Measurements from ENCODE around the gene WNK4. TPM values are rescaled to one million over a fixed set of nuclear protein-coding genes. Genes with fewer than 3 reads are reported as not detected.

WNK4 gene
- total RNA-seq, 6 experiments from 2014 or later: 22.2 to 33.0 (median 24.3) TPM

DNA sequence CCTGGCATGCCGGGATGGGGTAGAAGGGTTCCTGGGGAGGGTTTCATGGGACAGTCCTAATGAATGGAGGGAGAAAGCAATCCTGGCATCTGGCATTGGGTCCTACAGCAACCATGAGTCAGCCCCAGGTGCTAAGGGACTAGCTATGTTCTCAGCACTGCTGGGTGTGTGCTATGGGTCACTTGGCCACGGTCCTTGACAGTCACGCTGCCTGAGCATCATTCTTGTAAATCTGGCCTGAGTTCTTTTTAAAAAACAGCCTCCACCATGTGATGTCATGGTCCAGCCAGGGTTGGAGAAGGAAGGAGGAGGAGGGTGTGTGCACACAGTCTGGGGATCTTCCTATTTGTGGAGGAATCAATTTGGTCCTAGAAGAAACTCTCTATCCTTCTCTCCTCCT is 25.6 kb upstream of the WNK4 start:
- H3K27me3 Mint-ChIP-seq (ENCODE audit: insufficient read depth): peaks cover 39% of the 10 kb centered on the region
- no peak overlapping the region for H3K27ac Mint-ChIP-seq
- H3K4me3 Mint-ChIP-seq: no peak overlapping the region
- no peaks in the 10 kb centered on the region for H3K9me3 Mint-ChIP-seq
- H3K36me3 Mint-ChIP-seq (ENCODE audit: low read depth): no peaks in the 10 kb centered on the region
- TF ChIP-seq, protein P1, sequence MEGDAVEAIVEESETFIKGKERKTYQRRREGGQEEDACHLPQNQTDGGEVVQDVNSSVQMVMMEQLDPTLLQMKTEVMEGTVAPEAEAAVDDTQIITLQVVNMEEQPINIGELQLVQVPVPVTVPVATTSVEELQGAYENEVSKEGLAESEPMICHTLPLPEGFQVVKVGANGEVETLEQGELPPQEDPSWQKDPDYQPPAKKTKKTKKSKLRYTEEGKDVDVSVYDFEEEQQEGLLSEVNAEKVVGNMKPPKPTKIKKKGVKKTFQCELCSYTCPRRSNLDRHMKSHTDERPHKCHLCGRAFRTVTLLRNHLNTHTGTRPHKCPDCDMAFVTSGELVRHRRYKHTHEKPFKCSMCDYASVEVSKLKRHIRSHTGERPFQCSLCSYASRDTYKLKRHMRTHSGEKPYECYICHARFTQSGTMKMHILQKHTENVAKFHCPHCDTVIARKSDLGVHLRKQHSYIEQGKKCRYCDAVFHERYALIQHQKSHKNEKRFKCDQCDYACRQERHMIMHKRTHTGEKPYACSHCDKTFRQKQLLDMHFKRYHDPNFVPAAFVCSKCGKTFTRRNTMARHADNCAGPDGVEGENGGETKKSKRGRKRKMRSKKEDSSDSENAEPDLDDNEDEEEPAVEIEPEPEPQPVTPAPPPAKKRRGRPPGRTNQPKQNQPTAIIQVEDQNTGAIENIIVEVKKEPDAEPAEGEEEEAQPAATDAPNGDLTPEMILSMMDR (IDR thresholded peaks at IDR 0.05): no peak
- H3K4me1 Mint-ChIP-seq (ENCODE audit: low read depth): no peaks in the 10 kb centered on the region
- DNase-seq: no peak

DNA sequence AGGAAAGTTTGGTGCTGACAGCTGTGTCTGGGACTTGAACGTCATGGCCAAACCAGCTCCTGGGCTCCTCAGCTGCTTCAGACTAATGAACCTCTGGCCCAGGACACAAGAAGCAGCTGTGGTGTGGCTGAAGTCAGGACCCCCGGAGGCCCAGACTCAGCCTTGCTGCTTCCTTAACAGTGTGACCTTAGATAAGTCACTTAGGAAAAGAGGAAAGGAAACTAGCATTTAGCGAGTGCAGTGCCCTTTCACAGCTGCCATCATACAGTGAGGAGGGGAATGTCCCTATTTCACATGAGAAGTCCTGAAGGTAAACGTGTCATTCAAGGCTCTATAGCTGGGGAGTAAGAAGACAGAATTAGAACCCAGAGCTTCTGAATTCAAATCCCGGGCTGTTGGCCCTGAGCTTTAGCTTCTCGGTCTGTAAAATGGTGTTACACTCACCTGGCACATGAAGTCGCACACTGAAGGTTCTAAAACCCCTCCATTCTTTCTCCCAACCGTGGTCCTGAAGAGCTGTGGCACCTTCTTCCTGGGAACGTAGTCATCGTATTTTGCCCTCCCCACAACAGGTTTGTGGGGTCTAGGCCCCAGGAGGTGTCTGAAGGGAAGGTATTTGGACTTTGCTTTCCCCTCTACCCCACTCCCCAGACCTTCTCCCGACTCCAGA is 20.3 kb upstream of the WNK4 start:
- Mint-ChIP-seq H3K27ac (no peak overlapping the region), H3K9me3 (no peaks in the 10 kb centered on the region), H3K4me3 (peak overlapping the region; percentile 45; the same call in 1 of the 2 replicates), H3K36me3 (ENCODE audit: low read depth) (no peaks in the 10 kb centered on the region), H3K4me1 (ENCODE audit: low read depth) (peaks cover 8% of the 10 kb centered on the region), H3K27me3 (ENCODE audit: insufficient read depth) (peaks cover 26% of the 10 kb centered on the region)
- DNase-seq: no peak
- TF ChIP-seq, protein P1 (IDR thresholded peaks at IDR 0.05): no peak

DNA sequence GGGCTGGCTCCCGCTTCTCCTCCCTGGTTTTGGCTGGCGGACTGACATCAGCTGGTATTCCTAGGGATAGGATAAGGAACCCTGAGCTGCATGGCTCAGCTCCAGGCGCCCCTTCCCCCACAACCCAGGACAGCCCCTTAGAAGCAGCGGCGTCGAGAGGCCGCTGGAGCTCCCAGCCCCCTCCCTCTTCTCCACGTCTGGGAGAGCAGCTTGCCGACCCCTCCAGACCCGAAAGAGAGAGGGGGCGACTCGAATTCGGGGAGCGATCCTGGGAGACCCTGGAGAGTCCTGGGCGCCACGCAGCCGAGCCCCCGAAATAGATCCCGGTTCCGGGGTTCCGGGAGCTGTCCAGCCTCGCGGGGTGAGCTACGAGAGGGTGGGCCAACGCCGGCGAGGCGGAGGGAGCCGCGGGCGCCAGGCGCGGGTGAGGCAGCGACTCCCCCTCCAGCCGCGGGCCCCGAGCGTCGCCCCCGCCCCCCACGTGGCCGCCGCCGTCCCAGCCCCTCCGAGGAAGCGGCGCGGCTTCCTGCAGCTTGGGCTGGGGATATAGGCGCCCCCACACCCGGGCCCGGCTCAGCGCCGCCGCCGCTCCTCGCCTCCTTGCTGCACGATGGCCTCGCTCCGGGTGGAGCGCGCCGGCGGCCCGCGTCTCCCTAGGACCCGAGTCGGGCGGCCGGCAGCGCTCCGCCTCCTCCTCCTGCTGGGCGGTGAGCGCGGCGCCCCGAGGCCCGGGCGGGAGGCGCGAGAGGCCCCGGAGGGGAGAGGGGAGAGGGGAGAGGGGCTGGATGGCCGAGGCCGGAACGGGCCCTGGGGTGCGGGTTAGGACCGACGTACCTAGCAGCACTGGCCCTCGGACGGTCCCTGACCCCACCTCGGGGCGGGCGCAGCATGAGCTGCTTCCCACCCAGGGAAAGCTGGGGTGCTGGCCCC is 19.5 kb upstream of the WNK4 start, which contains the start of gene RAMP2:
Gene RAMP2, plus strand, starts transcription at position 576 of the 930 bp plus-strand sequence. Its CDS starts 35 bp downstream, at position 611.
- DNase-seq: no peak
- Mint-ChIP-seq H3K27me3 (ENCODE audit: insufficient read depth) (peaks cover 21% of the 10 kb centered on the region), H3K36me3 (ENCODE audit: low read depth) (no peaks in the 10 kb centered on the region), H3K9me3 (no peaks in the 10 kb centered on the region), H3K4me3 (peak within 1 kb of the TSS; percentile 45), H3K4me1 (ENCODE audit: low read depth) (peaks cover 8% of the 10 kb centered on the region), H3K27ac (no peak within 1 kb of the TSS)
- TF ChIP-seq, protein P1 (IDR thresholded peaks at IDR 0.05): peak; percentile 12; the same call in 1 of the 2 replicates

DNA sequence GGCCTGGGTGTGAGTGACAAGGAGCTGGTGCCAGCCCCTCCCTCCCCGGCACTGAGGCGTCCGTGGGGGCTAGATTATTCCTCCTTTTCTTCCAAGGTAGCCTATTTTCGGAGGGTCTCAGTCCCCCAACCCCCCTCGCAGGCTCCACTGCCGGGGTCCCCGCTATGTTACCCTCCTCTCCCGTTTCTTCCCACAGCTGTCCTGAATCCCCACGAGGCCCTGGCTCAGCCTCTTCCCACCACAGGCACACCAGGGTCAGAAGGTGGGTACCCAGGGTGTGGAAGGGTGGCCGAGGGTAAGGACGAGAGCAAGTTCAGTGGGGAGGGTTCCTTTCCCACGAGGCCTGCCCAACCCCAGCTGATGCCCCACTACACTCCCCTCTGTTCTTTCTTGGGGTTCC is 18.8 kb upstream of the WNK4 start:
- Mint-ChIP-seq H3K27ac (no peak overlapping the region), H3K27me3 (ENCODE audit: insufficient read depth) (peaks cover 16% of the 10 kb centered on the region)

DNA sequence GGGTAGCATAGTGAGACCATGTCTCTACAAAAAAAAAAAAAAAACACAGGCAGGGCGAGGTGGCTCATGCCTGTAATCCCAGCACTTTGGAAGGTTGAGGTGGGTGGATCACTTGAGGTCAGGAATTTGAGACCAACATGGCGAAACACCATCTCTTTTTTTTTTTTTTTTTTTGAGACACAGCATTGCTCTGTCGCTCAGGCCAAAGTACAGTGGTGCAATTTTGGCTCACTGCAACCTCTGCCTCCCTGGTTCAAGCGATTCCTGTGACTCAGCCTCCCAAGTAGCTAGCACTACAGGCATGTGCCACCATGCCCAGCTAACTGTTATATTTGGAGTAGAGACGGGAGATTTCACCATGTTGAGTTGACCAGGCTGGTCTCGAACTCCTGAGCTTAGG is 14.3 kb upstream of the WNK4 start:
- H3K4me1 Mint-ChIP-seq (ENCODE audit: low read depth): peaks cover 16% of the 10 kb centered on the region

More for the DNA sequence above, 18.8 kb upstream of the WNK4 start:
- H3K4me1 Mint-ChIP-seq (ENCODE audit: low read depth): peaks cover 8% of the 10 kb centered on the region
- H3K9me3 Mint-ChIP-seq: no peaks in the 10 kb centered on the region
- no peak for DNase-seq
- peak overlapping the region; percentile 24; the same call in 1 of the 2 replicates for H3K4me3 Mint-ChIP-seq
- TF ChIP-seq, protein P1 (IDR thresholded peaks at IDR 0.05): no peak
- H3K36me3 Mint-ChIP-seq (ENCODE audit: low read depth): no peaks in the 10 kb centered on the region

More for the DNA sequence above, 14.3 kb upstream of the WNK4 start:
- peaks cover 5% of the 10 kb centered on the region; the same call in 1 of the 2 replicates for H3K27me3 Mint-ChIP-seq (ENCODE audit: insufficient read depth)
- TF ChIP-seq, protein P1 (IDR thresholded peaks at IDR 0.05): no peak
- H3K36me3 Mint-ChIP-seq (ENCODE audit: low read depth): no peaks in the 10 kb centered on the region
- DNase-seq: no peak
- H3K9me3 Mint-ChIP-seq: no peaks in the 10 kb centered on the region
- no peak overlapping the region for H3K27ac Mint-ChIP-seq
- H3K4me3 Mint-ChIP-seq: no peak overlapping the region

Data from HFFc6 (cell line).